A673 (cell line): ENCODE results near the gene SLC44A1.

Experiments used
- EZH2 ChIP-seq: fragments of 200-600 bp; sonication (generic); IDR thresholded peaks from 2 replicates; pipeline ENCODE4 v1.6.1; 2017; ENCODE audit warnings: borderline replicate concordance, low read depth, mild to moderate bottlenecking, mixed read lengths, antibody characterized with exemption, low read length; ENCODE audit not compliant: poor library complexity, severe bottlenecking
- TF ChIP-seq, protein P1 (sequence below): fragments of 300-800, 200-600 bp; sonication (generic); conservative IDR thresholded peaks from 2 replicates; pipeline ENCODE4 v1.5.1; 2017; ENCODE audit warnings: low read depth, mild to moderate bottlenecking, antibody characterized with exemption, low read length, moderate library complexity, mixed read lengths

DNA sequence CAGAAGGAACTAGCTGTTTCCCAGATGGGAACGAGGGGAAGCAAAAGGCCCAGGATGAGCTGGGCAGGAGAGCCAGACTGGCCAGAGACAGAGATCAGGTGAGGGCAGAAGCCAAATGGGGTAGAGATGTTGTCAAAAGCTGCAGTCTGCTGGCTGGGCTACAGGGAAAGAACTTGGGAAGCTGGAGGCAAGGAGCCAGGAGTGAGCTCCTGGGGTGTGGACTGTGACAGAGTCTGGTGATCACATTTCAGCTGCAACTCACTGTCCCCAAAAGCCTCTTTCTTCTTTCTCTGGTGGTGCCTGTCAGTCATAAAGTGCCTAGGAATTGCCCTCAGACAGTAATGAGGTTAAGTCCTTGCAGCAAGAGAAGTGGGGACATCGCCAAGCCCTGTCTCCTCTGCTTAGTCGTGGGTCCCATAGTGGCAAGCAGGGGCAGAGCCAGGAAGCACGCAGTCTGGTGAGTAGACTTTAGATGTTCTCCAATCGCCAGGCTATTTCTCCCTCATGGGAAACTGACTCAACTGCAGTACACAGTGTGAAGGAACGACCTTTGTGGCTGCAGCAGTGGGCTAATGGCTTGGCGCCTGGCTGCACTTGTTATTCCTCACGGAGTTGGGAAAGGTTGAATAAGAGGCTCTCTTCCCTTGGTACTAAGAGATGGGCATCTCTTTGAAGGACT is 200.9 kb downstream of the SLC44A1 start:
- TF ChIP-seq, protein P1, sequence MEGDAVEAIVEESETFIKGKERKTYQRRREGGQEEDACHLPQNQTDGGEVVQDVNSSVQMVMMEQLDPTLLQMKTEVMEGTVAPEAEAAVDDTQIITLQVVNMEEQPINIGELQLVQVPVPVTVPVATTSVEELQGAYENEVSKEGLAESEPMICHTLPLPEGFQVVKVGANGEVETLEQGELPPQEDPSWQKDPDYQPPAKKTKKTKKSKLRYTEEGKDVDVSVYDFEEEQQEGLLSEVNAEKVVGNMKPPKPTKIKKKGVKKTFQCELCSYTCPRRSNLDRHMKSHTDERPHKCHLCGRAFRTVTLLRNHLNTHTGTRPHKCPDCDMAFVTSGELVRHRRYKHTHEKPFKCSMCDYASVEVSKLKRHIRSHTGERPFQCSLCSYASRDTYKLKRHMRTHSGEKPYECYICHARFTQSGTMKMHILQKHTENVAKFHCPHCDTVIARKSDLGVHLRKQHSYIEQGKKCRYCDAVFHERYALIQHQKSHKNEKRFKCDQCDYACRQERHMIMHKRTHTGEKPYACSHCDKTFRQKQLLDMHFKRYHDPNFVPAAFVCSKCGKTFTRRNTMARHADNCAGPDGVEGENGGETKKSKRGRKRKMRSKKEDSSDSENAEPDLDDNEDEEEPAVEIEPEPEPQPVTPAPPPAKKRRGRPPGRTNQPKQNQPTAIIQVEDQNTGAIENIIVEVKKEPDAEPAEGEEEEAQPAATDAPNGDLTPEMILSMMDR = no peak
- no peak for TF ChIP-seq EZH2
